Measurements from ENCODE around the gene COX7B2. TPM values are rescaled to one million over a fixed set of nuclear protein-coding genes. Genes with fewer than 3 reads are reported as not detected.

The COX7B2 gene
- total and polyA plus RNA-seq, 4 donors: not detected

DNA sequence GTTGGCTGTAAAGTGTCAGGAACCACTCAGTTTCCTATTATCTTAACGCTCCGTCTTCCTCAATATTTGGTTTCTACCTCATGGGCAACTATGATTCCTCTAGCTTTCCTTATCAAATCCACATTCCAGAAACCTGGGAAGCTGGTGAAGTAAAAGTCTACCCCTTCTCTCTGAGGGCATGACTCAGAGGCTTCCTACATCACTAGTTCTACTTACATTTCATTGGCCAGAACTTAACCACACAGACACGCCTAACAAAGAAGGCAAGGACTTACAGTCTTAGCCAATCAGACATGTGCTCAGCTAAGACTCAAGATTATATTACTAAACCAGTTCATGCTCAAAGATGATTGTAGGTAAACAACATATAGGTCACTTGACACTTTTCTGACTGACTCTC, 30.4 kb downstream of the COX7B2 start (continued):
- TF ChIP-seq, protein P1, sequence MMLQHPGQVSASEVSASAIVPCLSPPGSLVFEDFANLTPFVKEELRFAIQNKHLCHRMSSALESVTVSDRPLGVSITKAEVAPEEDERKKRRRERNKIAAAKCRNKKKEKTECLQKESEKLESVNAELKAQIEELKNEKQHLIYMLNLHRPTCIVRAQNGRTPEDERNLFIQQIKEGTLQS (IDR thresholded peaks at IDR 0.05): no peak

DNA sequence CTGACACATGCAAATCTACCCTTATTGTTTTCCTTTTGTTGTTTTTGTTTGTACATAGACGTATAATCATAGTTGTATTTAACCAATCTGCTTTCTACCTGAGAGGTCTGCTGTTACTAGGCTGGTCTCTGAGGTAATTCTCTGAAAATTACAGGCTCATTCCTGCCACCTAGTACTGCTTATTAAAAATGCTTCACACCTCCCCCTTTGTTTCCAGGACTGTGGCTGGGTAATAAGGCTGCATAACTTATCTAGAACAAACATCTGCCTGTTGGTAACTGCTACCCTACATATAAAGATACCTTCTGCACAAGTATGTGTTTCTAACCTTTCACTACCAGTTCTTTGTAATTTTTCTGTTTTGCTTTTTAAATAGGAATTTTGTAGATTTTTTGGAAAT, 34.2 kb downstream of the COX7B2 start:
- Histone ChIP-seq H3K27ac (ENCODE audit: low read depth in 1 of 2, low read length in 2 of 2) (no peak overlapping the region), H3K9ac (ENCODE audit: low read depth in 1 of 2, low read length in 2 of 2) (no peak overlapping the region), H3K36me3 (ENCODE audit: control insufficient read depth in 4 of 4, insufficient read depth in 3 of 4, low read depth in 1 of 4, low read length in 3 of 4) (no peaks in the 10 kb centered on the region), H3K4me3 (ENCODE audit: low read depth in 1 of 3, low read length in 3 of 3) (no peak overlapping the region), H3K9me3 (ENCODE audit: control insufficient read depth in 4 of 4, low read length in 3 of 4) (no peaks in the 10 kb centered on the region), H3K27me3 (ENCODE audit: control insufficient read depth in 4 of 4, insufficient read depth in 4 of 4, low read length in 3 of 4) (peaks cover 0 to 3% (median 0%) of the 10 kb centered on the region in 4 donors), H3K4me1 (ENCODE audit: control insufficient read depth in 4 of 4, insufficient read depth in 4 of 4, low read length in 3 of 4) (no peaks in the 10 kb centered on the region)
- TF ChIP-seq HNF4A (conservative IDR thresholded peaks at IDR 0.05) (no peak), EGR1 (IDR thresholded peaks at IDR 0.05; ENCODE audit: low read depth in 2 of 2) (no peak), GABPA (IDR thresholded peaks at IDR 0.05 in 1 of 2, conservative IDR thresholded peaks at IDR 0.05 in 1 of 2) (no peak), TAF1 (conservative IDR thresholded peaks at IDR 0.05) (no peak), NR2F2 (IDR thresholded peaks at IDR 0.05) (no peak), FOXA1 (IDR thresholded peaks at IDR 0.05) (no peak)
- TF ChIP-seq, protein P2, sequence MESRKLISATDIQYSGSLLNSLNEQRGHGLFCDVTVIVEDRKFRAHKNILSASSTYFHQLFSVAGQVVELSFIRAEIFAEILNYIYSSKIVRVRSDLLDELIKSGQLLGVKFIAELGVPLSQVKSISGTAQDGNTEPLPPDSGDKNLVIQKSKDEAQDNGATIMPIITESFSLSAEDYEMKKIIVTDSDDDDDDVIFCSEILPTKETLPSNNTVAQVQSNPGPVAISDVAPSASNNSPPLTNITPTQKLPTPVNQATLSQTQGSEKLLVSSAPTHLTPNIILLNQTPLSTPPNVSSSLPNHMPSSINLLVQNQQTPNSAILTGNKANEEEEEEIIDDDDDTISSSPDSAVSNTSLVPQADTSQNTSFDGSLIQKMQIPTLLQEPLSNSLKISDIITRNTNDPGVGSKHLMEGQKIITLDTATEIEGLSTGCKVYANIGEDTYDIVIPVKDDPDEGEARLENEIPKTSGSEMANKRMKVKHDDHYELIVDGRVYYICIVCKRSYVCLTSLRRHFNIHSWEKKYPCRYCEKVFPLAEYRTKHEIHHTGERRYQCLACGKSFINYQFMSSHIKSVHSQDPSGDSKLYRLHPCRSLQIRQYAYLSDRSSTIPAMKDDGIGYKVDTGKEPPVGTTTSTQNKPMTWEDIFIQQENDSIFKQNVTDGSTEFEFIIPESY (IDR thresholded peaks at IDR 0.05): no peak
- TF ChIP-seq, protein P3, sequence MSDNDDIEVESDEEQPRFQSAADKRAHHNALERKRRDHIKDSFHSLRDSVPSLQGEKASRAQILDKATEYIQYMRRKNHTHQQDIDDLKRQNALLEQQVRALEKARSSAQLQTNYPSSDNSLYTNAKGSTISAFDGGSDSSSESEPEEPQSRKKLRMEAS (IDR thresholded peaks at IDR 0.05): no peak
- TF ChIP-seq, protein P4, sequence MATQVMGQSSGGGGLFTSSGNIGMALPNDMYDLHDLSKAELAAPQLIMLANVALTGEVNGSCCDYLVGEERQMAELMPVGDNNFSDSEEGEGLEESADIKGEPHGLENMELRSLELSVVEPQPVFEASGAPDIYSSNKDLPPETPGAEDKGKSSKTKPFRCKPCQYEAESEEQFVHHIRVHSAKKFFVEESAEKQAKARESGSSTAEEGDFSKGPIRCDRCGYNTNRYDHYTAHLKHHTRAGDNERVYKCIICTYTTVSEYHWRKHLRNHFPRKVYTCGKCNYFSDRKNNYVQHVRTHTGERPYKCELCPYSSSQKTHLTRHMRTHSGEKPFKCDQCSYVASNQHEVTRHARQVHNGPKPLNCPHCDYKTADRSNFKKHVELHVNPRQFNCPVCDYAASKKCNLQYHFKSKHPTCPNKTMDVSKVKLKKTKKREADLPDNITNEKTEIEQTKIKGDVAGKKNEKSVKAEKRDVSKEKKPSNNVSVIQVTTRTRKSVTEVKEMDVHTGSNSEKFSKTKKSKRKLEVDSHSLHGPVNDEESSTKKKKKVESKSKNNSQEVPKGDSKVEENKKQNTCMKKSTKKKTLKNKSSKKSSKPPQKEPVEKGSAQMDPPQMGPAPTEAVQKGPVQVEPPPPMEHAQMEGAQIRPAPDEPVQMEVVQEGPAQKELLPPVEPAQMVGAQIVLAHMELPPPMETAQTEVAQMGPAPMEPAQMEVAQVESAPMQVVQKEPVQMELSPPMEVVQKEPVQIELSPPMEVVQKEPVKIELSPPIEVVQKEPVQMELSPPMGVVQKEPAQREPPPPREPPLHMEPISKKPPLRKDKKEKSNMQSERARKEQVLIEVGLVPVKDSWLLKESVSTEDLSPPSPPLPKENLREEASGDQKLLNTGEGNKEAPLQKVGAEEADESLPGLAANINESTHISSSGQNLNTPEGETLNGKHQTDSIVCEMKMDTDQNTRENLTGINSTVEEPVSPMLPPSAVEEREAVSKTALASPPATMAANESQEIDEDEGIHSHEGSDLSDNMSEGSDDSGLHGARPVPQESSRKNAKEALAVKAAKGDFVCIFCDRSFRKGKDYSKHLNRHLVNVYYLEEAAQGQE (IDR thresholded peaks at IDR 0.05): no peak
- TF ChIP-seq, protein P1 (IDR thresholded peaks at IDR 0.05): no peak
- DNase-seq (ENCODE audit: low spot score): no peak
- 61% methylated on average over 1 of the region's 1 CpG for WGBS

DNA sequence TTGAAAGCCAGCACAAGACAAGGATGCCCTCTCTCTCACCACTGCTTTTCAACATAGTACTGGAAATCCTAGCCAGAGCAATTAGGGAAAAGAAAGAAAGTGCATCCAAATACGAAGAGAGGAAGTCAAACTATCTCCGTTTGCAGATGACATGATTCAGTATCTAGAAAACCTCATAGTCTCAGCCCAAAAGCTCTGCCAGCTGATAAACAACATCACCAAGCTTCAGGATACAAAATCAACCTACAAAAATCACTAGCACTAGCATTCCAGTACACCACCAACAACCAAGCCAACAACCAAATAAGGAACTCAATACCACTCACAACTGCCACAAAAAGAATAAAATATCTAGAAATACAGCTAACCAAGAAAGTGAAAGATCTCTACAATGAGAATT, 38.6 kb downstream of the COX7B2 start:
- Histone ChIP-seq H3K9ac (ENCODE audit: low read depth in 1 of 2, low read length in 2 of 2) (no peak overlapping the region), H3K4me1 (ENCODE audit: control insufficient read depth in 4 of 4, insufficient read depth in 4 of 4, low read length in 3 of 4) (no peaks in the 10 kb centered on the region), H3K4me3 (ENCODE audit: low read depth in 1 of 3, low read length in 3 of 3) (no peak overlapping the region), H3K27ac (ENCODE audit: low read depth in 1 of 2, low read length in 2 of 2) (no peak overlapping the region), H3K27me3 (ENCODE audit: control insufficient read depth in 4 of 4, insufficient read depth in 4 of 4, low read length in 3 of 4) (peaks cover 0 to 3% (median 0%) of the 10 kb centered on the region in 4 donors), H3K36me3 (ENCODE audit: control insufficient read depth in 4 of 4, insufficient read depth in 3 of 4, low read depth in 1 of 4, low read length in 3 of 4) (no peaks in the 10 kb centered on the region), H3K9me3 (ENCODE audit: control insufficient read depth in 4 of 4, low read length in 3 of 4) (no peaks in the 10 kb centered on the region)
- no peak for DNase-seq (ENCODE audit: low spot score)
- 55% methylated on average over 2 of the region's 2 CpGs for WGBS
- TF ChIP-seq, protein P4 (IDR thresholded peaks at IDR 0.05): no peak
- TF ChIP-seq FOXA2 (IDR thresholded peaks at IDR 0.05) (no peak), YY1 (IDR thresholded peaks at IDR 0.05) (no peak), RAD21 (IDR thresholded peaks at IDR 0.05) (no peak), JUND (IDR thresholded peaks at IDR 0.05) (no peak), TAF1 (conservative IDR thresholded peaks at IDR 0.05) (no peak), FOXA1 (IDR thresholded peaks at IDR 0.05) (no peak), SP1 (IDR thresholded peaks at IDR 0.05) (no peak), EGR1 (IDR thresholded peaks at IDR 0.05; ENCODE audit: low read depth in 2 of 2) (no peak), HNF4G (IDR thresholded peaks at IDR 0.05) (no peak)
- TF ChIP-seq, protein P1 (IDR thresholded peaks at IDR 0.05): no peak
- TF ChIP-seq, protein P5, sequence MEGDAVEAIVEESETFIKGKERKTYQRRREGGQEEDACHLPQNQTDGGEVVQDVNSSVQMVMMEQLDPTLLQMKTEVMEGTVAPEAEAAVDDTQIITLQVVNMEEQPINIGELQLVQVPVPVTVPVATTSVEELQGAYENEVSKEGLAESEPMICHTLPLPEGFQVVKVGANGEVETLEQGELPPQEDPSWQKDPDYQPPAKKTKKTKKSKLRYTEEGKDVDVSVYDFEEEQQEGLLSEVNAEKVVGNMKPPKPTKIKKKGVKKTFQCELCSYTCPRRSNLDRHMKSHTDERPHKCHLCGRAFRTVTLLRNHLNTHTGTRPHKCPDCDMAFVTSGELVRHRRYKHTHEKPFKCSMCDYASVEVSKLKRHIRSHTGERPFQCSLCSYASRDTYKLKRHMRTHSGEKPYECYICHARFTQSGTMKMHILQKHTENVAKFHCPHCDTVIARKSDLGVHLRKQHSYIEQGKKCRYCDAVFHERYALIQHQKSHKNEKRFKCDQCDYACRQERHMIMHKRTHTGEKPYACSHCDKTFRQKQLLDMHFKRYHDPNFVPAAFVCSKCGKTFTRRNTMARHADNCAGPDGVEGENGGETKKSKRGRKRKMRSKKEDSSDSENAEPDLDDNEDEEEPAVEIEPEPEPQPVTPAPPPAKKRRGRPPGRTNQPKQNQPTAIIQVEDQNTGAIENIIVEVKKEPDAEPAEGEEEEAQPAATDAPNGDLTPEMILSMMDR (IDR thresholded peaks at IDR 0.05; ENCODE audit: low read depth, low read length, missing input control): no peak

All from liver (tissue), 9 donors.